Suprapubic skin (tissue), 4 donors: ENCODE data around the gene PRAMEF14.
"Not testable (repeated sequence)": the region's sequence is repeated elsewhere in the genome, so short reads cannot be mapped to it uniquely, and the experiment has no call there.

Source experiments
- CTCF ChIP-seq, 2 donors: fragments of 200-600 bp in 1 of 2; fragments of 450-650 bp in 1 of 2; sonication (generic) in 1 of 2; IDR thresholded peaks; one replicate each; pipeline ENCODE4 v1.5.1; 2016 to 2019; ENCODE audit warnings: antibody characterized with exemption in 2 of 2, mild to moderate bottlenecking in 1 of 2, moderate library complexity in 1 of 2
- POLR2A ChIP-seq, 2 donors: fragments of 450-650 bp; IDR thresholded peaks; one replicate each; pipeline ENCODE4 v1.6.1; 2017; ENCODE audit warnings: antibody characterized with exemption in 2 of 2, mild to moderate bottlenecking in 2 of 2, moderate library complexity in 2 of 2
- POLR2AphosphoS5 ChIP-seq, 3 donors: sonication (generic); formaldehyde crosslinking; IDR thresholded peaks; one replicate each; pipeline ENCODE4 v1.6.1; 2017; ENCODE audit warnings: antibody characterized with exemption in 3 of 3

- not testable (repeated sequence) for TF ChIP-seq CTCF, POLR2A, POLR2AphosphoS5 (IDR thresholded peaks at IDR 0.05)
These were observed 46.1 kb upstream of the PRAMEF14 start for GRCh38 chr1:13393004-13393403.
